Measurements from ENCODE around the gene A1BG. TPM values are rescaled to one million over a fixed set of nuclear protein-coding genes. Genes with fewer than 3 reads are reported as not detected.

A1BG gene
- 2.0 and 4.6 TPM in 2 replicates for total RNA-seq

DNA sequence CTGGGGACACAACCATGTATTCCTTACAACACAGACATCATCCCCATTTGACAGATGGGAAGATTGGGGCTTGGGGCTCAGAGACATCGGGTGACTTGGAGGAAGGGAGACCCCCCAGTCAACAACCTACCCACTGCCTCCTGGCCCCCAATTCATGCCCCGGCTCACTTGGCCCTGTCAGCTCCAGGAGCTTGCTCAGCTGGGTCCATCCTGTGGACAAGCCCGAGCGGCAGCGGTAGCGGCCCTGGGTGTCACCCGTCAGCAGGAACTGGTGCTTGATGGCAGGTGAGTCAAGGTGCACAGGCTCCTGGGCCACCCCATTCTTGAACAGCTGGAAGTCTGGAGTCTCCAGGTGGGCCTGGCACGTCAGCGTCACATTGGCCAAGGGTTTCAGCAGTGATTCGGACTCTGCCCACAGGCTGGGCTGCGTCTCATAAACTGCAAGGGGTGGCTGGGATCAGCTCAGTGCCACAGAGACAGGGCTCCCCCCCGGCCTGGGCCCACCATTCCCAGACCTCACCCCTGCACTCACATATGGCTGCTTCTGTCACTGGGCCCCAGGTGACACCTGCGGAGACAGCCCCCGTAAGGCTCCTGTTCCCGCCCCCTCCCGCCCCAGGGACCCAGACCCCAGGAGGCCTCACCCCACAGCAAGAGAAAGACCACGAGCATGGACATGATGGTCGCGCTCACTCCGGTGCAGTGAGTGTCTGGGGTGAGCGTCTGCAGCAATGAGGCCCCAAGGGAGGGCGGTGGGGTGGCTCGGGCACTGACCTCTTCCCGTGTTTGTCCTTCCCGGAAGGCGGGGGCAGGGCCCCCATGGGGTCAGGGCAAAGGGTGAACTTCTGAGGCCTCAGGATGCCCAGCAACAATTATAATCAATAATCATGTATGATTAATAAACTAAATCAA, at the start of gene A1BG:
Gene A1BG, minus strand, starts transcription at position 733 of the 912 bp plus-strand sequence. Its CDS starts 55 bp downstream, at position 678.
- no peak for DNase-seq (ENCODE audit: low read depth in 2 of 2)

- DNase-seq (ENCODE audit: low read depth in 2 of 2): no peak
Measured at GRCh38 chr19:58401840-58402421, 48.6 kb upstream of the A1BG start.

- DNase-seq (ENCODE audit: low read depth in 2 of 2): peak; percentile 100
Measured at GRCh38 chr19:58400916-58401839, 47.9 kb upstream of the A1BG start.

GRCh38 chr19:58400316-58400915, 47.1 kb upstream of the A1BG start:
- no peak for DNase-seq (ENCODE audit: low read depth in 2 of 2)

DNA sequence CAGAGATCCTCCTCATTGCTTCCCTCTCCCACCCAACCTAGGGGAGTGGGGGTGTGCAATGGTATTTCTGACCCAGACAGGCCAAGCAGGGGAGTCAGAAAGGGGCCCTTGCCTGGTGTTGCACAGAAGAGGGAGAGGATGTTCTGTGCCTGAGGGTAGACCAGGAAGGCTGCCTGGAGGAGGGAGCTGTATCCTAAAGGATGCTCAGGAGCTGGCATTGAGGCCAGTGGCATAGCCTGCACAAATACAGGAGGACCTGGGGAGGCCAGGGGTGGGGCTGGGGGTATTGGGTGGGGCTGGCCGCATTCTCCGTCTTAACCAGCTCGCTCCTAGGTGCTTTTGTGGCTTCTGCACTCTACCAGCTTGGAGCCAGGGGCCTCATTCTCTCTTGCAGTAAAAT, 46.6 kb upstream of the A1BG start:
- DNase-seq (ENCODE audit: low read depth in 2 of 2): no peak

DNA sequence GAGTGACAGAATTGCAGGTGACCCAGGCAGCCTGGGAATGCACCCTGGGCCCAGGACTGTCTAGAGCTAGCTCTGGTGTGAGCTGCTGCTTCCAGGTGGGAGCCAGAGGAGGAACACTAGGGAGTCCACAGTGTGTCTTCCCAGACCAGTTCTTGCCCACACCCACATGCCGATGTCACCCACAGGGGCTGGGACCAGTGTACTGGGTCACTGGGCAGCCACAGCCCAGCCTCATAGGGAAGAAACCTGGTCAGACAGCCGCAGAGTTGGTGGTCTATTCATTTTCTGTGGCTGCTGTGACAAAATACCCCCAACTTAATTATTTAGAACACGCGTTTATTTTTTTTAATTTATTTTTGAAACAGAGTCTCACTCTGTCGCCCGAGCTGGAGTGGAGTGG, 45.3 kb upstream of the A1BG start:
- DNase-seq (ENCODE audit: low read depth in 2 of 2): no peak

DNA sequence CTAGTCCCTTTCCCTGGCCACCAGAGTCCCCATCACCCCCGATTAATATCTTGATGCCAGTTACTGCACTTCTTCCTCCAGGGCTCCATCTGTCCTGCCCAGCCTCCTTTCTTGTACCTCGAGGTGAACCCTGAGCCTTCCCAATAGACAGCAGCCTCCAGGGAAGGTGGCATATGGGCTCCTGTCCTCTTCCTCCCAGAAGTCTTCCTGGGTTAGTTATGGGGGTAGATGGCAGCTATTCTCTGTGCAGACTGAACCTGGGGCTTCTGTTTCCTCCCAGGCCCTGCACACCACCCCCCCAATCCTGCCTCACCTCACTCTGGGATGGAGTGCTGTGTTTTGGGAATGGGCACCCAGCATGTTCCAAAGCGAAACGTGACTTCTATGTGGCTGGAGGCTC, 44.8 kb upstream of the A1BG start:
- DNase-seq (ENCODE audit: low read depth in 2 of 2): no peak

DNA sequence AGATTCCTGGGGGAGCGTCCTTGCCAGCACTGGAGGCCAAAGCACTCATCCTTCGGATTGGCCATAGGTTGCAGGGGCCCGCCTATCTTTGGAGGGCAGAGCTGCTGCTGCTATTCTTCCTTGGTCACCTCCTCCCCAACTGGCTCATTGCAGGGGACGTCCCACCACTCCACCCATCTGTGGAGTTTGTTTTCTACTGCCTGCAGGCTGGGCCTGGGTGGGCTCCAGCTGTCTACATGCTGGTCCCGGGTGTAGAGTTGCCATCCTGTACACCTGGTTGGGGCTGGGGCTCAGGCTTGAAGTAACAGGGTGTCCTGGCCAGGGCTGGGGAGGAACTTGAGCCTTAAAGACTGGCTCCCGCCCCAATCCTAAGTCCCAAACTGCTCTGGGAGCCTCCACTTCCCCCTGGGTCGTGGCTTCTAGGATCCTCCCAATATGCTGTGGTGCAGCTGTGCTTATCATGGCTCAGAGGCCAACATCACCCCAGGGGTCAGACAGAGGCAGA, 44.3 kb upstream of the A1BG start:
- DNase-seq (ENCODE audit: low read depth in 2 of 2): no peak

DNA sequence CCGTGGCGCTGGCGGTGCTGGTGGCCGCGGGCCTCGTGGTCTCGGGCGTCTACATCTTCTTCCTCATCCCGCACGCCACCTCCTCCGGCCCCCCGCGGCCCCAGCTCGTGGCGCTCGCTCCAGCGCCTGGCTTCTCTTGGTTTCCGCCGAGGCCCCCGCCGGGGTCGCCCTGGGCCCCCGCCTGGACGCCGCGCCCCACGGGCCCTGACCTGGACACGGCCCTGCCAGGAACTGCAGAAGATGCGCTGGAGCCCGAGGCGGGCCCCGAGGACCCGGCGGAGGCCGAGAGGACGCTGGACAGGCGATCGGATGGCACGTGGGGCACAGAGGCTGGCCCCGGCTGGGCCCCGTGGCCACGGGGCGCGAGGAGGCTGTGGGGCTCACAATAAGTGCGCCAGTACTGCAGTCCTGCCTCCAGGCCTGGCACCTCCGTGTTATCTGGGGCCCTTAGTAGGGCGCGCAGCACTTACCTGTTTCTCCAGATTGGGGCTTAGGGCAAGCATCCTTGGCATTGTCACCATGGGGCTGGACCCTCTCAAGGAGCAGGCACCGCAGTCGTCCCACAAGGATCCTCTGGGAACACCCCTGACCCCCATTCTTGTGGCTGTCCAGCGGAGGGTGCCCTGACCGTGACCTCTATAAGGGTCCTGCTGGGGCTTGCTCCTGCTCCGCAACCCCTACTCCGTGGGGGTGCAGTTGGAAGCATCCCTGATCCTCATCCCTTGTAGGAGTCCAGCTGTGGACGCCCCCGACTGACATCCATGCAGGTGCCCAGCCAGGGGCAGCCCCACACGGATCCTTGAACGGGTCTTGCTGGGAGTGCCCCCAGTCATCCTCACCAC, 43.6 kb upstream of the A1BG start:
- DNase-seq (ENCODE audit: low read depth in 2 of 2): no peak

- DNase-seq (ENCODE audit: low read depth in 2 of 2): no peak
Measured at GRCh38 chr19:58395979-58396627, 42.8 kb upstream of the A1BG start.

DNA sequence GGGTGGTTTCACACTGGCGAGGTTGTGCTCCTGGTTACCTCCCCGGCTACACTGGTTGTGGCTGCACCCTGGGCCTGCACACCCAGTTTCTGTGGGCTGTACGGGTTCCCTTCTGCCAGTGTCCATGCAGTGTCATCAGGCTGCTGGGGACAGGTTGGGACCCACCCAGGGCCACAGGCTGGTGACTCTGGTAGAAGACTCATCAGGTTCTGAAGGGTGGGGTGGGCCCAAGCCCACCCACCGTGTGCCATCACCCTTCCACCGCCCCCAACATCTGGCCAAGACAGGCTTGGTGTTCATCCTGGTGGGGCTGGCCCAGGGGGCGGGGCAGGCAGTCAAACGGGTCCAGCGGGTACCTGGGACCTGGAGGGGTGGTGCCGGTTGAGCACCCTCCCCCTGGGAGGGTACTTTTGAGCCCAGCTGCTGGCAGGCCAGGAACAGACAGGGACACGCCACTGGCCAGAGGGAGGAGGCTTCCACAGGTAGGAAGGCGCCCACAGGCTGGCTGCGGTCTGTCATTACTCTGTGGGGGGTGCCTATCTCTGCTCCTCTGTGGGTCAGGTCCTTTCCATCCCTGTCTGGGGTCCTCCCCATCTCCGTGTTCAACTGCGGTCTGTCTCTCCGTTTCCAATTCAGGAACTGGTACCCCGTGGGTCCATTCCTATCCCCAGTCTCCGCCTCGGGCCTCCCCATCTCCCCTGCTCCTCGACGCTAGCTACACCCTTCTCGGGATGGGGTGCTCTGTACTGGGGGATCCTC, 42.1 kb upstream of the A1BG start, which contains the start of gene RNF225:
Gene RNF225, plus strand, starts transcription at position 437 of the 759 bp plus-strand sequence. CDS start 434 bp downstream, outside the sequence.
- no peak for DNase-seq (ENCODE audit: low read depth in 2 of 2)

DNA sequence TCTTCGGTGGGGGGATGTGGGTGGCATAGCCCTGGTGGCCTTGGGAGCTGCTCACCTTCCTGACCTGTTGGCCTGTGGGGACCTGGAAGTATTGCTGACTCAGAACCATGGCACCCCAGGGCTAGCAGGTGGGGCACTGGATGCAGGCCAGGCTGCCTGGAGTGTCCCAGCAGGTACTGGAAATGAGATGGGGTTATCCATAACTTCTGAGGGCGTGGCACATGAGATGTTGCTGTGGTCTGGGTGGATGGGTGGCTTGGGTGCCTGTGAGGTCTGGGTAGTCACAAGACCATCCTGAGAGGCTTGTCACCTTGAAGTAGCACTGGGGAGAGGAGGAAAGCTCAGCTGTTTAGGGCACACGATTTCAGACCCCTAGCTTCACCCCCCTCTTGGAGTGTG, 41.5 kb upstream of the A1BG start:
- no peak for DNase-seq (ENCODE audit: low read depth in 2 of 2)

GRCh38 chr19:58393725-58394033, 40.4 kb upstream of the A1BG start:
- DNase-seq (ENCODE audit: low read depth in 2 of 2): no peak

DNA sequence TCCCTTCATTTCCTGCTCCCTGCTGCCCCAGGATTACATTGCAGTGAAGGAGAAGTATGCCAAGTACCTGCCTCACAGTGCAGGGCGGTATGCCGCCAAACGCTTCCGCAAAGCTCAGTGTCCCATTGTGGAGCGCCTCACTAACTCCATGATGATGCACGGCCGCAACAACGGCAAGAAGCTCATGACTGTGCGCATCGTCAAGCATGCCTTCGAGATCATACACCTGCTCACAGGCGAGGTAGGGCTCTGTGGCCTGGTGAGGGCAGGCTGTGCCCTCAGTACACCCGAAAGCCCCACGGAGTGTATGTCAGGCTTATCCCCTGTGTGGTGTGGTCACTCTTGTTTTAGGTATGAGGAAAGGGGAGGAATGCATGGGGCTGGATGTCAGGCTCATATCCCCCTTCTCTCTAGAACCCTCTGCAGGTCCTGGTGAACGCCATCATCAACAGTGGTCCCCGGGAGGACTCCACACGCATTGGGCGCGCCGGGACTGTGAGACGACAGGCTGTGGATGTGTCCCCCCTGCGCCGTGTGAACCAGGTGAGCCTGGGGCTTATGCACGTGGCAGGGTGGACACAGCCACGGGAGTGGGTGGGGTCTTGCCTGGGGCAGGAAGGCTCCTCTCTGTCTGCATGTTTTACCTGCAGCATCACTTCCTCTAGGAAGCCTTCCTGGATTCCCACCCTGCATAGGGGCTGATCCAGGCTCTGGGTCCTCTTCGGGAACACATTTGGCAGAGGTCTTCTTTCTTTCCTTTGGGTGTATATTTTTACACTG, 39.8 kb upstream of the A1BG start:
- DNase-seq (ENCODE audit: low read depth in 2 of 2): no peak

- DNase-seq (ENCODE audit: low read depth in 2 of 2): no peak
Measured at GRCh38 chr19:58388175-58388526, 34.9 kb upstream of the A1BG start.

- DNase-seq (ENCODE audit: low read depth in 2 of 2): peak in 1 of 2 donors; percentile 35
Measured at GRCh38 chr19:58387338-58388174, 34.3 kb upstream of the A1BG start.

GRCh38 chr19:58386576-58387337, 33.5 kb upstream of the A1BG start, which contains the start of gene RPS5:
Gene RPS5 (plus strand): TSS chr19:58387269. CDS start chr19:58388138, 869 bp downstream.
- peak; percentile 99 for DNase-seq (ENCODE audit: low read depth in 2 of 2)
